Gastroesophageal sphincter (tissue), 3 donors: ENCODE results near the gene PRKG2.

Experiments
- EP300 ChIP-seq: sonication (generic); formaldehyde crosslinking; IDR thresholded peaks from one replicate; pipeline ENCODE4 v1.6.1; 2017; ENCODE audit warnings: antibody characterized with exemption, mild to moderate bottlenecking
- POLR2A ChIP-seq, 2 donors: fragments of 450-650 bp; IDR thresholded peaks; one replicate each; pipeline ENCODE4 v1.6.1; 2017; ENCODE audit warnings: antibody characterized with exemption in 2 of 2, mild to moderate bottlenecking in 2 of 2, moderate library complexity in 1 of 2
- POLR2AphosphoS5 ChIP-seq: sonication (generic); formaldehyde crosslinking; IDR thresholded peaks from one replicate; pipeline ENCODE4 v1.6.1; 2017; ENCODE audit warnings: antibody characterized with exemption
- TF ChIP-seq, protein P1 (sequence below), 4 experiments: fragments of 200-600 bp in 2 of 4; fragments of 450-650 bp in 2 of 4; sonication (generic) in 1 of 4; IDR thresholded peaks; one replicate each; pipeline ENCODE4 v1.5.1; 2017 to 2019; ENCODE audit warnings: antibody characterized with exemption in 4 of 4, mild to moderate bottlenecking in 2 of 4, moderate library complexity in 2 of 4

DNA sequence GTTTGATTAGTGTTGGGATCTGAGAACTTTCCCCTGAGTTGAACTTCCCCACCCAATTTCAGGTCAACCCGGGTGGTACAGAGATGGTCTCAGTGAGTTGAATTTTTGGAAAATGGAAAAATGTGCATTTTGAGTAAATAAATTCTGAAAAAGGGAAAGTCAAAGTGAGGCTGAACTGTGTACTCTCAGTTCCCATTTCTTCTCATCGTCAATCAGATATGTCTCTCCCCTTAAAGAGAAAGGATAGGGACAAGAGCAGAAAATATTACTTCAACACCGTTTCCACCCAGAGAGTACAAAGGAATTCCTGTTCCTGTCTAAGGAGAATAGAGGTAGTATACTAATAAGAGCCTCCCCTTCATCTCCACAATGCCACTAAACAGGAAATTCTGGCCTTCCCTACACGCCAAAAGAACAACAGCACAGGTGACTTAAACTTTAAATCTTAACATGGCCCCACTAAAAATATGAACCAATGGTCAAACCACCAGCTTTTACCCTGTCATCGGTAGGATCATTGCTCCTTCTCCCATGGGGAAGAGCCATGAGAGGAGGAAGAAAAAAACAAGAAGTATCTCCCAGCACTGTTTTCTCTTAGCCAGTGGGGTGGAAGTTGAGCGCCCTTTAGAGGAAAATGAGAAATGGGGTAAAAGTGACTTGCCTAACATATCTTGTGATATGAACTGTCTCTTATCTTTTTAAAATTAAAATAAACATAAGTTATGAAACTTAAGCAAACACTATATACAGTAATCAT lies 154.3 kb downstream of the PRKG2 start:
- TF ChIP-seq, protein P1, sequence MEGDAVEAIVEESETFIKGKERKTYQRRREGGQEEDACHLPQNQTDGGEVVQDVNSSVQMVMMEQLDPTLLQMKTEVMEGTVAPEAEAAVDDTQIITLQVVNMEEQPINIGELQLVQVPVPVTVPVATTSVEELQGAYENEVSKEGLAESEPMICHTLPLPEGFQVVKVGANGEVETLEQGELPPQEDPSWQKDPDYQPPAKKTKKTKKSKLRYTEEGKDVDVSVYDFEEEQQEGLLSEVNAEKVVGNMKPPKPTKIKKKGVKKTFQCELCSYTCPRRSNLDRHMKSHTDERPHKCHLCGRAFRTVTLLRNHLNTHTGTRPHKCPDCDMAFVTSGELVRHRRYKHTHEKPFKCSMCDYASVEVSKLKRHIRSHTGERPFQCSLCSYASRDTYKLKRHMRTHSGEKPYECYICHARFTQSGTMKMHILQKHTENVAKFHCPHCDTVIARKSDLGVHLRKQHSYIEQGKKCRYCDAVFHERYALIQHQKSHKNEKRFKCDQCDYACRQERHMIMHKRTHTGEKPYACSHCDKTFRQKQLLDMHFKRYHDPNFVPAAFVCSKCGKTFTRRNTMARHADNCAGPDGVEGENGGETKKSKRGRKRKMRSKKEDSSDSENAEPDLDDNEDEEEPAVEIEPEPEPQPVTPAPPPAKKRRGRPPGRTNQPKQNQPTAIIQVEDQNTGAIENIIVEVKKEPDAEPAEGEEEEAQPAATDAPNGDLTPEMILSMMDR (IDR thresholded peaks at IDR 0.05): no peak
- TF ChIP-seq POLR2A (IDR thresholded peaks at IDR 0.05) (no peak), POLR2AphosphoS5 (no peak), EP300 (no peak)
